ENCODE measurements around the gene SLC22A3. TPM values are rescaled to one million over a fixed set of nuclear protein-coding genes. Genes with fewer than 3 reads are reported as not detected.

The SLC22A3 gene
- total RNA-seq, 4 donors from 2014 or later, result 49.5 to 75.4 (median 58.2) TPM

DNA sequence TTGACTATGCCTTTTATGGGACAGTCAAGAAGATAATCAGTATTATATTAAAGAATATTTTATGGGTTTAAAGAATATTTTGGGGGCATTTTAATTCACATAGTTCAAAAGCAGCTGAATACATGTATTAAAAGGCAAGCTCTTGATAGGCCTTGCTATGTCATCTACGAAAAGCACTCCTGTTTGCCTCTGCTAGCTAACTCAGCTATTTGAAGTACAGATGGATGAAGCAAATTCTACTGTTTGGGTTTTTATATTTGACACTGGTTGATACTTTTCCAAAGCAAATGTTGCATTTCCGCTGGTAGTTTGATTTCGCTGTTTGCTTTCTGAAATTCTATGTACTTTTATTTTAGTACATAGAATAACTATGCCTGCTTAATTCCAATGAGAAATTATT, 47.0 kb downstream of the SLC22A3 start:
- Histone ChIP-seq H3K4me3 (no peak overlapping the region), H3K9me3 (no peaks in the 10 kb centered on the region), H3K4me1 (peaks cover 26 to 37% of the 10 kb centered on the region in 2 donors), H3K36me3 (no peaks in the 10 kb centered on the region), H3K27me3 (no peaks in the 10 kb centered on the region), H3K27ac (peak overlapping the region in 3 of 4 donors; percentile 47 to 84 (median 63))
- ATAC-seq (no peak), DNase-seq (no peak)
- intact Hi-C loops (cut with DNase I; ENCODE audit: low total_unique reads) (loop anchor here (5.0 kb wide), 1 partner anchor 58 kb away; no protein-coding TSS in a partner anchor), in situ Hi-C loops (cut with MboI; ENCODE audit: low sequenced_read_pairs in 4 of 4) (no loop called here)
- TF ChIP-seq, protein P1, sequence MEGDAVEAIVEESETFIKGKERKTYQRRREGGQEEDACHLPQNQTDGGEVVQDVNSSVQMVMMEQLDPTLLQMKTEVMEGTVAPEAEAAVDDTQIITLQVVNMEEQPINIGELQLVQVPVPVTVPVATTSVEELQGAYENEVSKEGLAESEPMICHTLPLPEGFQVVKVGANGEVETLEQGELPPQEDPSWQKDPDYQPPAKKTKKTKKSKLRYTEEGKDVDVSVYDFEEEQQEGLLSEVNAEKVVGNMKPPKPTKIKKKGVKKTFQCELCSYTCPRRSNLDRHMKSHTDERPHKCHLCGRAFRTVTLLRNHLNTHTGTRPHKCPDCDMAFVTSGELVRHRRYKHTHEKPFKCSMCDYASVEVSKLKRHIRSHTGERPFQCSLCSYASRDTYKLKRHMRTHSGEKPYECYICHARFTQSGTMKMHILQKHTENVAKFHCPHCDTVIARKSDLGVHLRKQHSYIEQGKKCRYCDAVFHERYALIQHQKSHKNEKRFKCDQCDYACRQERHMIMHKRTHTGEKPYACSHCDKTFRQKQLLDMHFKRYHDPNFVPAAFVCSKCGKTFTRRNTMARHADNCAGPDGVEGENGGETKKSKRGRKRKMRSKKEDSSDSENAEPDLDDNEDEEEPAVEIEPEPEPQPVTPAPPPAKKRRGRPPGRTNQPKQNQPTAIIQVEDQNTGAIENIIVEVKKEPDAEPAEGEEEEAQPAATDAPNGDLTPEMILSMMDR (IDR thresholded peaks at IDR 0.05 in 4 of 5, conservative IDR thresholded peaks at IDR 0.05 in 1 of 5), result no peak
- no peak for TF ChIP-seq POLR2A (IDR thresholded peaks at IDR 0.05)

DNA sequence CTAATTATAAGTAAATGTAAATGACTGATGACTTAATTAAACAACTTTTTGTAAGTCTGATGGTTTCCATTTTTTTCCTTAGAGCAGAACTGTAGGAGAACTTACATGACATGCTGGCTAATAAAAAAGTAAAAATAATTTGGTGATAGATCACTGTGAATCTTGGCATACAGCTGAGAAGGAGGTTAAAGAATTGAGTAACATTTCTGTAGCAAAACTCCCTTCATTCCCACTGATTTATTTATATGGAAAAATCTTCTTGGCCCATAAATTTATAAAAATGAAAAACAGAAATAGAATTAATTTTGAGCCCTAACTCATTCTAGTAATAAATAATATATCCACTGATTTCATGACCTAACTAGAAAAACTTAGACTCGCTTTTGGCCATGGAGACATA, 48.1 kb downstream of the SLC22A3 start:
- in situ Hi-C loops (cut with MboI; ENCODE audit: low sequenced_read_pairs in 4 of 4), result no loop called here
- intact Hi-C loops (cut with DNase I; ENCODE audit: low total_unique reads), result loop anchor here (5.0 kb wide), 1 partner anchor 59 kb away; no protein-coding TSS in a partner anchor
- no peak overlapping the region for H3K4me3 ChIP-seq
- H3K27me3 ChIP-seq, result no peaks in the 10 kb centered on the region
- TF ChIP-seq, protein P1 (IDR thresholded peaks at IDR 0.05 in 4 of 5, conservative IDR thresholded peaks at IDR 0.05 in 1 of 5), result no peak
- TF ChIP-seq POLR2A (IDR thresholded peaks at IDR 0.05), result no peak
- peak overlapping the region; percentile 21 to 89 (median 84) for H3K27ac ChIP-seq
- H3K4me1 ChIP-seq, result peaks cover 29 to 35% of the 10 kb centered on the region in 2 donors
- H3K9me3 ChIP-seq, result no peaks in the 10 kb centered on the region
- ATAC-seq (no peak), DNase-seq (no peak)
- no peaks in the 10 kb centered on the region for H3K36me3 ChIP-seq

DNA sequence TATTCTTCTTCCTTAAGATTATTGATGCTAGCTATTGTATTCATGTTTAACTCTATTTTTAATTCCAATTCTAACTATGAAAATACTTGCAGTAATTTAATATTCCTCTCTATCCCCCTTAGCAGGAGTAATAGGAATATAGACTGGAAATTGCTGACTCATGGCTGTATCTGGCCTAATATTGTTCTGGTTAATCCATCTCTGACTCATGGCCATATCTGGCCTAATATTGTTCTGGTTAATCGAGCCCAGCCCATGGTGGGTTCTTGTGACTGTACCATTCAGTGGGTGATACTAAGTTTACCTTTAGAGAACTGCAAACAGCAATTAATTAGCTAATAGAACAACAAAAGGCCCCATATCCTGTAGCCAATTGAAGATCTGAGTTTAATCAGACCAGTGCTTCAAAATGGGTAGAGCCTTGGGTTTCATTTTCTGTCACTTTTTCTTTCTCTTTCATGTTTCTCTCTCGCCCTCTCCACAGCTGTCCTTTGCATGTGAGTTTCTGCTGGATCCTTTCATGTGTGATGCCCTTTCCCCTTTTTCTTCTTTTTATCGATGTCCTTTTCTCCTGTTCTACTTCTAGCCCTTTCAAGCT, 50.6 kb downstream of the SLC22A3 start:
- ATAC-seq (no peak), DNase-seq (no peak)
- peak overlapping the region; percentile 84 to 89 (median 86) for H3K27ac ChIP-seq

DNA sequence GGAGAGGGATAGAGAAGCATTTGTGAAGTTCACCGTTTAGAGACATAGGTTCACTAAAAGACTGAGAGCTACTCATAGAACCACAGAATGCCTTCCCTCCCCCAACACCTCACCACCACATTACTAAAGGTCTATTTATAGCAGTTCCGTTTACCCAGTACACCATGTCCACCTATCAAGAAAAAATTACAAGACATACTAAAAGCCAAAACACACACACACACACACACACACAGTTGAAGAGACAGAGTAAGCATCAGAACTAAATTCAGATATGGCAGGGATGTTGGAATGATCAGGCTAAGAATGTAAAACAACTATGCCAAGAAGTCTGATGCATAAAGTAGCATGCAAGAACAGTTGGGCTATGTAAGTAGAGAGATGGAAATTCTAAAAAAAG, 52.3 kb downstream of the SLC22A3 start:
- TF ChIP-seq, protein P1 (IDR thresholded peaks at IDR 0.05 in 4 of 5, conservative IDR thresholded peaks at IDR 0.05 in 1 of 5), result no peak
- peak; percentile 28 to 46 for TF ChIP-seq POLR2A (IDR thresholded peaks at IDR 0.05)
- intact Hi-C loops (cut with DNase I; ENCODE audit: low total_unique reads), result no loop called here
- ATAC-seq (peak; percentile 98 to 99), DNase-seq (peak; percentile 36 to 65)
- H3K27me3 ChIP-seq, result no peaks in the 10 kb centered on the region
- H3K9me3 ChIP-seq, result no peaks in the 10 kb centered on the region
- H3K36me3 ChIP-seq, result no peaks in the 10 kb centered on the region
- no peak overlapping the region for H3K4me3 ChIP-seq
- peaks cover 18 to 30% of the 10 kb centered on the region in 2 donors for H3K4me1 ChIP-seq
- peak overlapping the region; percentile 84 to 89 (median 86) for H3K27ac ChIP-seq
- in situ Hi-C loops (cut with MboI; ENCODE audit: low sequenced_read_pairs in 4 of 4), result no loop called here

More for the DNA sequence above, 50.6 kb downstream of the SLC22A3 start:
- Histone ChIP-seq H3K27me3 (no peaks in the 10 kb centered on the region), H3K9me3 (no peaks in the 10 kb centered on the region), H3K36me3 (no peaks in the 10 kb centered on the region), H3K4me3 (no peak overlapping the region), H3K4me1 (peaks cover 25 to 30% of the 10 kb centered on the region in 2 donors)
- intact Hi-C loops (cut with DNase I; ENCODE audit: low total_unique reads) (loop anchor here (5.0 kb wide), 1 partner anchor 61 kb away; no protein-coding TSS in a partner anchor), in situ Hi-C loops (cut with MboI; ENCODE audit: low sequenced_read_pairs in 4 of 4) (no loop called here)
- TF ChIP-seq, protein P1 (IDR thresholded peaks at IDR 0.05 in 4 of 5, conservative IDR thresholded peaks at IDR 0.05 in 1 of 5), result no peak
- no peak for TF ChIP-seq POLR2A (IDR thresholded peaks at IDR 0.05)
